Spleen (tissue), 7 donors: ENCODE measurements around the gene CDK14.

Experiments
- POLR2A ChIP-seq, 3 donors: fragments of 450-650 bp; IDR thresholded peaks; one replicate each; pipeline ENCODE4 v1.5.1; 2017; ENCODE audit warnings: antibody characterized with exemption in 3 of 3, mild to moderate bottlenecking in 1 of 3
- POLR2AphosphoS5 ChIP-seq, 3 donors: sonication (generic); formaldehyde crosslinking; IDR thresholded peaks; one replicate each; pipeline ENCODE4 v1.5.1; 2017; ENCODE audit warnings: antibody characterized with exemption in 3 of 3
- TF ChIP-seq, protein P1 (sequence below), 11 experiments: fragments of 200-600 bp in 7 of 11; fragments of 450-650 bp in 4 of 11; sonication (generic) in 4 of 11; IDR thresholded peaks in 8 of 11; conservative IDR thresholded peaks in 3 of 11; 1 replicate in 7 of 11; 2 replicates in 4 of 11; pipeline versions ENCODE4 v1.4.0 to v1.8.0; 2016 to 2021; ENCODE audit warnings: antibody characterized with exemption in 11 of 11, inconsistent platforms in 4 of 11, mild to moderate bottlenecking in 1 of 11
- donor health status: DM: no; HTN: no; CAD: no; lungs with moderate emphysema.
- donor health status: DM: no; HTN: no; CAD: no.
- donor health status: DM: no; HTN: no; CAD: no.

- TF ChIP-seq POLR2A (IDR thresholded peaks at IDR 0.05) (no peak), POLR2AphosphoS5 (IDR thresholded peaks at IDR 0.05) (no peak)
- TF ChIP-seq, protein P1, sequence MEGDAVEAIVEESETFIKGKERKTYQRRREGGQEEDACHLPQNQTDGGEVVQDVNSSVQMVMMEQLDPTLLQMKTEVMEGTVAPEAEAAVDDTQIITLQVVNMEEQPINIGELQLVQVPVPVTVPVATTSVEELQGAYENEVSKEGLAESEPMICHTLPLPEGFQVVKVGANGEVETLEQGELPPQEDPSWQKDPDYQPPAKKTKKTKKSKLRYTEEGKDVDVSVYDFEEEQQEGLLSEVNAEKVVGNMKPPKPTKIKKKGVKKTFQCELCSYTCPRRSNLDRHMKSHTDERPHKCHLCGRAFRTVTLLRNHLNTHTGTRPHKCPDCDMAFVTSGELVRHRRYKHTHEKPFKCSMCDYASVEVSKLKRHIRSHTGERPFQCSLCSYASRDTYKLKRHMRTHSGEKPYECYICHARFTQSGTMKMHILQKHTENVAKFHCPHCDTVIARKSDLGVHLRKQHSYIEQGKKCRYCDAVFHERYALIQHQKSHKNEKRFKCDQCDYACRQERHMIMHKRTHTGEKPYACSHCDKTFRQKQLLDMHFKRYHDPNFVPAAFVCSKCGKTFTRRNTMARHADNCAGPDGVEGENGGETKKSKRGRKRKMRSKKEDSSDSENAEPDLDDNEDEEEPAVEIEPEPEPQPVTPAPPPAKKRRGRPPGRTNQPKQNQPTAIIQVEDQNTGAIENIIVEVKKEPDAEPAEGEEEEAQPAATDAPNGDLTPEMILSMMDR (IDR thresholded peaks at IDR 0.05 in 8 of 11, conservative IDR thresholded peaks at IDR 0.05 in 3 of 11), result no peak
Measured at GRCh38 chr7:90688810-90689209, 92.7 kb downstream of the CDK14 start.
